ENCODE data around the gene PBX4. TPM values are rescaled to one million over a fixed set of nuclear protein-coding genes. Genes with fewer than 3 reads are reported as not detected.

PBX4 gene
- total RNA-seq, 6 experiments from 2014 or later = 0.23 to 0.40 (median 0.30) TPM; not detected in 1

DNA sequence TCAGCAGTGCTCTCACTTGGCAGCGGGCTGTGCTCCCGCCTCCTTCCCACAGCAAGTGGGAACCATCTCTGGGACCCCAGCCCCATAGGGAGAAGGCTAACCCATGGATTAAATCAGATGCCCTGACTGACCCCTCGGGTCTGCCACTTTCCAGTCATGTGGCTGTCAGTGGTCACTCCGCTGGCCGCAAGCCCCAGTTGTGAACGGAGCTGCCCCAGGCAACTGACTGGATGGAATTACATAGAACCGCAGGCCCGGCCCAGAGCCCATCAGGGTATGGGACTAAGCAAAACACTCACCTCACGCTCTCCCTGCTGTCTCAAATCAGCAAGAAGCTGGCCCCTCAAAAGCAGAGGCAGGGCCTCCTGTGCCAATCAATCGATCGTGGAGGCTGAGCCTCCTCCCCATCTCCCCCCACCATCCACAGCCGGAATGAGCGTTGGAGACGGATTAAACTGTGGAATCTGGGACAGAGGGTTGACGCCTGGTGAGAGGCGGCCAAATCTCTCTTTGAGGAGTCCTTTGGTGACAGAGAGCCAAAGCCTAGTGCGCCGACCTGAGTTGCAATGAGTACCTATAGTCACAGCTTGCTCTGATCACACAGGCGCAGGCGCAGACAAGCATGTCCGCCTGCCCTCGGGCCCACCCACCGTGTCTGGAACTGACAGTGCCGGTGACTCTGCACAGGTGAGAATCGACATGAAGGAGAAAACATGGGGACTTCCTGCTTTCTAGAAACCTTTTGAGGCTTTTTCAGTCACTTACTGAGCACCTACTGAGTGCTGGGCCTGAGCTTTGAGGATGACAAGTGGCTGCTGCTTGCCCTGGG, 38.7 kb downstream of the PBX4 start:
- H3K4me3 Mint-ChIP-seq = no peak overlapping the region
- no peak for DNase-seq
- no peak overlapping the region for H3K27ac Mint-ChIP-seq
- H3K4me1 Mint-ChIP-seq (ENCODE audit: low read depth) = no peaks in the 10 kb centered on the region
- H3K36me3 Mint-ChIP-seq (ENCODE audit: low read depth) = no peaks in the 10 kb centered on the region
- H3K9me3 Mint-ChIP-seq = no peaks in the 10 kb centered on the region
- peaks cover 8% of the 10 kb centered on the region for H3K27me3 Mint-ChIP-seq (ENCODE audit: insufficient read depth)
- TF ChIP-seq, protein P1, sequence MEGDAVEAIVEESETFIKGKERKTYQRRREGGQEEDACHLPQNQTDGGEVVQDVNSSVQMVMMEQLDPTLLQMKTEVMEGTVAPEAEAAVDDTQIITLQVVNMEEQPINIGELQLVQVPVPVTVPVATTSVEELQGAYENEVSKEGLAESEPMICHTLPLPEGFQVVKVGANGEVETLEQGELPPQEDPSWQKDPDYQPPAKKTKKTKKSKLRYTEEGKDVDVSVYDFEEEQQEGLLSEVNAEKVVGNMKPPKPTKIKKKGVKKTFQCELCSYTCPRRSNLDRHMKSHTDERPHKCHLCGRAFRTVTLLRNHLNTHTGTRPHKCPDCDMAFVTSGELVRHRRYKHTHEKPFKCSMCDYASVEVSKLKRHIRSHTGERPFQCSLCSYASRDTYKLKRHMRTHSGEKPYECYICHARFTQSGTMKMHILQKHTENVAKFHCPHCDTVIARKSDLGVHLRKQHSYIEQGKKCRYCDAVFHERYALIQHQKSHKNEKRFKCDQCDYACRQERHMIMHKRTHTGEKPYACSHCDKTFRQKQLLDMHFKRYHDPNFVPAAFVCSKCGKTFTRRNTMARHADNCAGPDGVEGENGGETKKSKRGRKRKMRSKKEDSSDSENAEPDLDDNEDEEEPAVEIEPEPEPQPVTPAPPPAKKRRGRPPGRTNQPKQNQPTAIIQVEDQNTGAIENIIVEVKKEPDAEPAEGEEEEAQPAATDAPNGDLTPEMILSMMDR (IDR thresholded peaks at IDR 0.05) = no peak

DNA sequence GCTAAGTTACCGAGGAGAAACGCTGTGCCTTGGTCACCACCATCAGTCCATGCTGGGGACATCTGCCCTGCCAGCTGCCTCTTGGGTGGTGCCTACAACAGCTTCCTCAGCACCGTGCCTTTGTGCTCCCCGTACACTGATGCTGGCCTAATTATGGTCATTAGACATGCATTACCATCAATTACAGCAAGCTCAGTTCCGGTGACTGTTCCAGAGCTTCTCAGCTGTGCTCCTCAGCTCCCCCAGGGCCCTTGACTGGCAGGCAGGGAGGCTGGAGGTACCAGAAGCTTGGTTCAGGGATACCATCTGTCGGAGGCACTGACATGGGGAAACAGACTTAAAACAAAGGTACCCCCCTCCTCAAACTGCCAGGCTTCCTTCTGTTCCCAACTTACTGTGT, 40.2 kb downstream of the PBX4 start:
- TF ChIP-seq, protein P1 (IDR thresholded peaks at IDR 0.05) = no peak

DNA sequence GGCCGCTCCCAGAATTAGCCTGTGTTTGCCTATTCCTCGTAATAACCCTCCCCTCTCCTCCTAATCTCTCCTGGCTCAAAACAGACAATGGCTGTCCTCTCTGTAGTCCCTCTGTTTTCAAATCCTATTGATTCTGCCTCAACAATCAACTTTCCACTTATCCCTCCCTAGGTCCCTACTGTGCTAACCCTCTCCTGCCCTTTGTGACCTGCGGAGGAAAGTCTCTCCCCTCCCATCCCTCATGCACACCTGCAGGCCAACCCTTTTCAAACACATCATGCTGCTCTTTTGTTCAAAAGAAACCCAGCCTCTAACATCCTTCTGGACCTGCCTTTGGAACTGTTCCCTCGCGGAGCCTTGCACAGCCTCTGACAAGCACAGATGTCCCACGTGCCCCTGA, 43.1 kb downstream of the PBX4 start:
- H3K4me3 Mint-ChIP-seq = no peak overlapping the region
- H3K36me3 Mint-ChIP-seq (ENCODE audit: low read depth) = no peaks in the 10 kb centered on the region
- no peak overlapping the region for H3K27ac Mint-ChIP-seq
- TF ChIP-seq, protein P1 (IDR thresholded peaks at IDR 0.05) = no peak
- no peak for DNase-seq
- no peaks in the 10 kb centered on the region for H3K9me3 Mint-ChIP-seq
- no peaks in the 10 kb centered on the region for H3K4me1 Mint-ChIP-seq (ENCODE audit: low read depth)
- H3K27me3 Mint-ChIP-seq (ENCODE audit: insufficient read depth) = peaks cover 3% of the 10 kb centered on the region

More for the DNA sequence above, 40.2 kb downstream of the PBX4 start:
- Mint-ChIP-seq H3K27ac (no peak overlapping the region), H3K4me1 (ENCODE audit: low read depth) (no peaks in the 10 kb centered on the region), H3K9me3 (no peaks in the 10 kb centered on the region), H3K36me3 (ENCODE audit: low read depth) (no peaks in the 10 kb centered on the region), H3K27me3 (ENCODE audit: insufficient read depth) (peaks cover 3% of the 10 kb centered on the region), H3K4me3 (no peak overlapping the region)
- DNase-seq = no peak

DNA sequence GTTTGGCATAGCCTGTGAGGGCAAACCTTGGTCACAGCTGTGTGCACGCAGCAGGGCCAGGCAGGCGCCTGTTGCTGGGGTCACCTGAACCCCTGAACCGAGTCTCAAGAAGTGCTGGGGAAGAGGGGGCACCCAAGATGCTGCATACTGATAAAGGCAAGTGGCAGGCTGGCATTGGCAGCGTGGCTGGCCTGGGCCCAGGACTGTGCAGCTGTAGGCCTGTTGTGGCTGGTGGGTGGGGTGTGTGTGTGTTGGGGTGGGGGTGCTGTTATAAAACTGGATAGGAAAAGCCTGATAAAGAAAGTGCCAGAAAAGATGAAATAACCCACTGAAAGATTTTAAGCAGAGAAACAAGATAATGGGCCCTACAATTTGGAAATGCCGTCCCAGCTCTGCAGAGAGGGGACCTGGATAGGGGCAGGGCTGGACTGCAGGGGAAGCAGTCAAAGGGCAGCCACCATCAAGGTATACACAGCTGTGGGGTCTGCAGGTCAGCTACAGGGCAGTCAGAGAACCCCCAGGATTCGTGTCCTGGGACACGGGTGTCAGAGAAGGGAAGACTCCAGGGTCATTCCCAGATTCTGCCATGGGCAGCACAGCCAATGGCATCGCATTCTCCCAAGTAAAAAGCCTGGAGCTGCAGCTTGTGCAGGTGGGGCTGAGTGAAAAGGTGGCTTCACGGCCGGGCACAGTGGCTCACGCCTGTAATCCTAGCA, 47.3 kb downstream of the PBX4 start:
- DNase-seq = no peak
- no peak overlapping the region for H3K27ac Mint-ChIP-seq

DNA sequence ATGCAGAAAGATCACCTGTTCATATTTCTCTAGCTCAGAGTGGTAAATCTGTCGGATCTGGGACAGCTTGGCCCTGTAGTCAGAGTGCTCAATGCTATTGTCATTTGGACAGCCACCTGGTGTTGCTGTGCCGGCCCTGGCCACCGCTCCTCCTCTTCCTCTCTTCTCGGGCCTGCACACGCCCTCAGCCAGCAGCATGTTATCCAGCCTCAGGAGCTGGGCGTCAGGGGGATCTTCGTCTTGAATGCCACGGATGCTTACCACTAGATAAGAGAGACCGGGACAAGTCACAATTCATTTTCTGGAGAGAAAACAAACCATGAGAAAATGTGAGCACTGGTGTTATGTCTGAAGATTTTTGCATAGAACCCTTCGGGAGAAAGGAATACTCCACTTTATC, 47.9 kb downstream of the PBX4 start:
- Mint-ChIP-seq H3K27me3 (ENCODE audit: insufficient read depth) (peaks cover 1% of the 10 kb centered on the region; the same call in 1 of the 2 replicates), H3K9me3 (peaks cover 6% of the 10 kb centered on the region), H3K27ac (no peak overlapping the region), H3K36me3 (ENCODE audit: low read depth) (peaks cover 9% of the 10 kb centered on the region), H3K4me3 (no peak overlapping the region), H3K4me1 (ENCODE audit: low read depth) (peaks cover 18% of the 10 kb centered on the region)
- TF ChIP-seq, protein P1 (IDR thresholded peaks at IDR 0.05) = no peak
- DNase-seq = no peak

More for the DNA sequence above, 47.3 kb downstream of the PBX4 start:
- TF ChIP-seq, protein P1 (IDR thresholded peaks at IDR 0.05) = no peak
- H3K36me3 Mint-ChIP-seq (ENCODE audit: low read depth) = peaks cover 9% of the 10 kb centered on the region
- peaks cover 1% of the 10 kb centered on the region; the same call in 1 of the 2 replicates for H3K27me3 Mint-ChIP-seq (ENCODE audit: insufficient read depth)
- H3K4me1 Mint-ChIP-seq (ENCODE audit: low read depth) = peaks cover 15% of the 10 kb centered on the region
- H3K4me3 Mint-ChIP-seq = no peak overlapping the region
- peaks cover 6% of the 10 kb centered on the region for H3K9me3 Mint-ChIP-seq
